Kasumi-1 (cell line): ENCODE measurements around the gene HHAT.
A peak's percentile ranks its signal among the peaks of the same experiment; 100 is the strongest.

Experiments used
- DNase-seq, 2 experiments: peaks; one replicate each; lab custom pipeline; 2025; lab: John Stamatoyannopoulos, UW

Gene HHAT

GRCh38 chr1:210440081-210440480 is 111.4 kb downstream of the HHAT start:
- no peak for DNase-seq

GRCh38 chr1:210441028-210441427 is 112.3 kb downstream of the HHAT start:
- DNase-seq = no peak

GRCh38 chr1:210445485-210445884 is 116.8 kb downstream of the HHAT start:
- no peak for DNase-seq

GRCh38 chr1:210445931-210446330 is 117.2 kb downstream of the HHAT start:
- no peak for DNase-seq

GRCh38 chr1:210446479-210446878 is 117.8 kb downstream of the HHAT start:
- no peak for DNase-seq

- no peak for DNase-seq
Measured at GRCh38 chr1:210447456-210448057, 118.9 kb downstream of the HHAT start.

GRCh38 chr1:210448297-210448892 is 119.7 kb downstream of the HHAT start:
- DNase-seq = peak; percentile 48 to 69

- no peak for DNase-seq
Measured at GRCh38 chr1:210455840-210456603, 127.3 kb downstream of the HHAT start.

- no peak for DNase-seq
Measured at GRCh38 chr1:210456731-210457255, 128.1 kb downstream of the HHAT start.

- no peak for DNase-seq
Measured at GRCh38 chr1:210457568-210457967, 128.9 kb downstream of the HHAT start.

GRCh38 chr1:210464519-210465039 is 135.9 kb downstream of the HHAT start:
- DNase-seq = no peak

- no peak for DNase-seq
Measured at GRCh38 chr1:210465150-210465549, 136.4 kb downstream of the HHAT start.

- no peak for DNase-seq
Measured at GRCh38 chr1:210467440-210468043, 138.8 kb downstream of the HHAT start.

- no peak for DNase-seq
Measured at GRCh38 chr1:210469441-210469840, 140.7 kb downstream of the HHAT start.

GRCh38 chr1:210475321-210475720 is 146.6 kb downstream of the HHAT start:
- DNase-seq = no peak

GRCh38 chr1:210475806-210476205 is 147.1 kb downstream of the HHAT start:
- DNase-seq = no peak

GRCh38 chr1:210476730-210477129 is 148.0 kb downstream of the HHAT start:
- DNase-seq = no peak

- no peak for DNase-seq
Measured at GRCh38 chr1:210477328-210477924, 148.7 kb downstream of the HHAT start.

- DNase-seq = no peak
Measured at GRCh38 chr1:210478820-210479219, 150.1 kb downstream of the HHAT start.

- no peak for DNase-seq
Measured at GRCh38 chr1:210482491-210482890, 153.8 kb downstream of the HHAT start.

GRCh38 chr1:210482945-210483617 is 154.4 kb downstream of the HHAT start:
- no peak for DNase-seq
